ENCODE results near the gene RPN2.

Gene RPN2

GRCh38 chr20:37219751-37220668, 40.9 kb downstream of the RPN2 start:
- DNase-seq = no peak

GRCh38 chr20:37220731-37221130, 41.6 kb downstream of the RPN2 start:
- DNase-seq = no peak

- no peak for DNase-seq
Measured at GRCh38 chr20:37222086-37222485, 43.0 kb downstream of the RPN2 start.

GRCh38 chr20:37223053-37223452, 43.9 kb downstream of the RPN2 start:
- DNase-seq = peak; percentile 8

- DNase-seq = no peak
Measured at GRCh38 chr20:37225146-37225545, 46.0 kb downstream of the RPN2 start.

GRCh38 chr20:37226889-37227288, 47.8 kb downstream of the RPN2 start:
- DNase-seq = no peak

GRCh38 chr20:37228082-37228481, 49.0 kb downstream of the RPN2 start:
- no peak for DNase-seq

GRCh38 chr20:37228656-37229055, 49.5 kb downstream of the RPN2 start:
- no peak for DNase-seq

- no peak for DNase-seq
Measured at GRCh38 chr20:37229357-37229756, 50.2 kb downstream of the RPN2 start.

GRCh38 chr20:37230200-37230599, 51.1 kb downstream of the RPN2 start:
- DNase-seq = no peak

- no peak for DNase-seq
Measured at GRCh38 chr20:37231947-37232630, 53.0 kb downstream of the RPN2 start.

- no peak for DNase-seq
Measured at GRCh38 chr20:37233548-37234253, 54.6 kb downstream of the RPN2 start.

- no peak for DNase-seq
Measured at GRCh38 chr20:37234254-37234581, 55.1 kb downstream of the RPN2 start.

GRCh38 chr20:37235065-37235464, 55.9 kb downstream of the RPN2 start:
- DNase-seq = no peak

- DNase-seq = no peak
Measured at GRCh38 chr20:37236462-37236861, 57.3 kb downstream of the RPN2 start.

GRCh38 chr20:37237656-37238055, 58.5 kb downstream of the RPN2 start:
- no peak for DNase-seq

- DNase-seq = no peak
Measured at GRCh38 chr20:37238426-37238825, 59.3 kb downstream of the RPN2 start.

GRCh38 chr20:37238935-37239451, 59.9 kb downstream of the RPN2 start:
- no peak for DNase-seq

GRCh38 chr20:37240337-37241067, 61.4 kb downstream of the RPN2 start:
- no peak for DNase-seq

- no peak for DNase-seq
Measured at GRCh38 chr20:37242503-37242902, 63.4 kb downstream of the RPN2 start.

GRCh38 chr20:37243076-37243936, 64.2 kb downstream of the RPN2 start:
- DNase-seq = no peak

All from CD4-positive, alpha-beta T cell treated with Interleukin-17A for 1 hour (primary cell).